Dendritic cell treated with granulocyte-macrophage colony-stimulating factor and Interleukin-4, amounts not matched to agents 40 ng/mL and 50 ng/mL, for 4 days (primary cell): ENCODE measurements around the gene BTAF1.

Experiments
- H3K27ac Mint-ChIP-seq: one replicate; pipeline ENCODE4 v1.8.0; 2022; ENCODE audit warnings: mild to moderate bottlenecking, mixed read lengths
- H3K27me3 Mint-ChIP-seq: one replicate; pipeline ENCODE4 v1.8.0; 2022; ENCODE audit warnings: mild to moderate bottlenecking, mixed read lengths
- H3K36me3 Mint-ChIP-seq: one replicate; pipeline ENCODE4 v1.8.0; 2022; ENCODE audit warnings: low read depth, mixed read lengths
- H3K4me1 Mint-ChIP-seq: one replicate; pipeline ENCODE4 v1.8.0; 2022; ENCODE audit warnings: low read depth, mixed read lengths
- H3K4me3 Mint-ChIP-seq: one replicate; pipeline ENCODE4 v1.8.0; 2022; ENCODE audit warnings: mild to moderate bottlenecking, moderate library complexity, mixed read lengths
- H3K9me3 Mint-ChIP-seq: one replicate; pipeline ENCODE4 v1.8.0; 2022; ENCODE audit warnings: mixed read lengths
- intact Hi-C: fragments of 100-400 bp; cut with micrococcal nuclease; formaldehyde crosslinking; loops from one replicate; pipeline ENCODE4 v1.15.0; 2022

Gene BTAF1

GRCh38 chr10:91977491-91977890 lies 53.9 kb downstream of the BTAF1 start:
- intact Hi-C loops: no loop called here
- H3K9me3 Mint-ChIP-seq: no peaks in the 10 kb centered on the region
- no peaks in the 10 kb centered on the region for H3K27me3 Mint-ChIP-seq
- H3K4me3 Mint-ChIP-seq: no peak overlapping the region
- H3K27ac Mint-ChIP-seq: no peak overlapping the region
- H3K4me1 Mint-ChIP-seq: no peaks in the 10 kb centered on the region
- H3K36me3 Mint-ChIP-seq: peaks cover 79% of the 10 kb centered on the region

- H3K27ac Mint-ChIP-seq: no peak overlapping the region
- H3K27me3 Mint-ChIP-seq: no peaks in the 10 kb centered on the region
- H3K4me1 Mint-ChIP-seq: no peaks in the 10 kb centered on the region
- intact Hi-C loops: no loop called here
- H3K9me3 Mint-ChIP-seq: no peaks in the 10 kb centered on the region
- H3K36me3 Mint-ChIP-seq: peaks cover 83% of the 10 kb centered on the region
- no peak overlapping the region for H3K4me3 Mint-ChIP-seq
Observed at GRCh38 chr10:91978585-91978984, 55.0 kb downstream of the BTAF1 start.

- Mint-ChIP-seq H3K9me3 (no peaks in the 10 kb centered on the region), H3K4me3 (no peak overlapping the region), H3K4me1 (no peaks in the 10 kb centered on the region), H3K27me3 (no peaks in the 10 kb centered on the region), H3K36me3 (peaks cover 83% of the 10 kb centered on the region), H3K27ac (no peak overlapping the region)
- intact Hi-C loops: loop anchor here (5.0 kb wide), 1 partner anchor 37 kb away; no protein-coding TSS in a partner anchor
Observed at GRCh38 chr10:91980319-91980718, 56.7 kb downstream of the BTAF1 start.

- Mint-ChIP-seq H3K4me1 (peaks cover 6% of the 10 kb centered on the region), H3K27ac (no peak overlapping the region), H3K36me3 (peaks cover 84% of the 10 kb centered on the region), H3K4me3 (no peak overlapping the region), H3K27me3 (no peaks in the 10 kb centered on the region), H3K9me3 (no peaks in the 10 kb centered on the region)
- intact Hi-C loops: loop anchor here (5.0 kb wide), 1 partner anchor 34 kb away; no protein-coding TSS in a partner anchor
Observed at GRCh38 chr10:91983416-91983815, 59.8 kb downstream of the BTAF1 start.

GRCh38 chr10:91987397-91988037 lies 63.9 kb downstream of the BTAF1 start:
- no peaks in the 10 kb centered on the region for H3K9me3 Mint-ChIP-seq
- intact Hi-C loops: no loop called here
- peaks cover 92% of the 10 kb centered on the region for H3K36me3 Mint-ChIP-seq
- no peaks in the 10 kb centered on the region for H3K27me3 Mint-ChIP-seq
- H3K4me3 Mint-ChIP-seq: no peak overlapping the region
- peaks cover 6% of the 10 kb centered on the region for H3K4me1 Mint-ChIP-seq
- no peak overlapping the region for H3K27ac Mint-ChIP-seq

GRCh38 chr10:91992031-91992430 lies 68.5 kb downstream of the BTAF1 start:
- H3K4me1 Mint-ChIP-seq: peaks cover 6% of the 10 kb centered on the region
- intact Hi-C loops: no loop called here
- no peaks in the 10 kb centered on the region for H3K27me3 Mint-ChIP-seq
- H3K36me3 Mint-ChIP-seq: peaks cover 83% of the 10 kb centered on the region
- H3K4me3 Mint-ChIP-seq: no peak overlapping the region
- H3K9me3 Mint-ChIP-seq: no peaks in the 10 kb centered on the region
- no peak overlapping the region for H3K27ac Mint-ChIP-seq

GRCh38 chr10:91996266-91996665 lies 72.7 kb downstream of the BTAF1 start:
- H3K4me3 Mint-ChIP-seq: no peak overlapping the region
- H3K27ac Mint-ChIP-seq: no peak overlapping the region
- H3K4me1 Mint-ChIP-seq: no peaks in the 10 kb centered on the region
- intact Hi-C loops: loop anchor here (5.0 kb wide), 1 partner anchor 34 kb away; no protein-coding TSS in a partner anchor
- no peaks in the 10 kb centered on the region for H3K9me3 Mint-ChIP-seq
- no peaks in the 10 kb centered on the region for H3K27me3 Mint-ChIP-seq
- H3K36me3 Mint-ChIP-seq: peaks cover 83% of the 10 kb centered on the region

GRCh38 chr10:92001581-92001980 lies 78.0 kb downstream of the BTAF1 start:
- Mint-ChIP-seq H3K27ac (no peak overlapping the region), H3K9me3 (no peaks in the 10 kb centered on the region), H3K27me3 (no peaks in the 10 kb centered on the region), H3K4me1 (no peaks in the 10 kb centered on the region), H3K36me3 (peaks cover 89% of the 10 kb centered on the region), H3K4me3 (no peak overlapping the region)
- intact Hi-C loops: no loop called here

- intact Hi-C loops: no loop called here
- H3K27ac Mint-ChIP-seq: no peak overlapping the region
- no peaks in the 10 kb centered on the region for H3K9me3 Mint-ChIP-seq
- no peaks in the 10 kb centered on the region for H3K4me1 Mint-ChIP-seq
- no peak overlapping the region for H3K4me3 Mint-ChIP-seq
- no peaks in the 10 kb centered on the region for H3K27me3 Mint-ChIP-seq
- H3K36me3 Mint-ChIP-seq: peaks cover 89% of the 10 kb centered on the region
Observed at GRCh38 chr10:92001995-92002394, 78.4 kb downstream of the BTAF1 start.

- intact Hi-C loops: no loop called here
- no peaks in the 10 kb centered on the region for H3K9me3 Mint-ChIP-seq
- no peaks in the 10 kb centered on the region for H3K4me1 Mint-ChIP-seq
- H3K36me3 Mint-ChIP-seq: peaks cover 85% of the 10 kb centered on the region
- H3K4me3 Mint-ChIP-seq: no peak overlapping the region
- H3K27me3 Mint-ChIP-seq: no peaks in the 10 kb centered on the region
- H3K27ac Mint-ChIP-seq: no peak overlapping the region
Observed at GRCh38 chr10:92003258-92003657, 79.7 kb downstream of the BTAF1 start.

GRCh38 chr10:92005978-92006377 lies 82.4 kb downstream of the BTAF1 start:
- H3K4me1 Mint-ChIP-seq: no peaks in the 10 kb centered on the region
- intact Hi-C loops: no loop called here
- H3K27ac Mint-ChIP-seq: no peak overlapping the region
- H3K9me3 Mint-ChIP-seq: no peaks in the 10 kb centered on the region
- H3K36me3 Mint-ChIP-seq: peaks cover 85% of the 10 kb centered on the region
- H3K27me3 Mint-ChIP-seq: no peaks in the 10 kb centered on the region
- no peak overlapping the region for H3K4me3 Mint-ChIP-seq

GRCh38 chr10:92009445-92009844 lies 85.9 kb downstream of the BTAF1 start:
- H3K9me3 Mint-ChIP-seq: no peaks in the 10 kb centered on the region
- no peaks in the 10 kb centered on the region for H3K4me1 Mint-ChIP-seq
- H3K27me3 Mint-ChIP-seq: no peaks in the 10 kb centered on the region
- H3K36me3 Mint-ChIP-seq: peaks cover 85% of the 10 kb centered on the region
- H3K27ac Mint-ChIP-seq: no peak overlapping the region
- intact Hi-C loops: no loop called here
- H3K4me3 Mint-ChIP-seq: no peak overlapping the region

- no peaks in the 10 kb centered on the region for H3K4me1 Mint-ChIP-seq
- no peaks in the 10 kb centered on the region for H3K27me3 Mint-ChIP-seq
- no peak overlapping the region for H3K27ac Mint-ChIP-seq
- no peaks in the 10 kb centered on the region for H3K9me3 Mint-ChIP-seq
- H3K36me3 Mint-ChIP-seq: peaks cover 79% of the 10 kb centered on the region
- intact Hi-C loops: no loop called here
- no peak overlapping the region for H3K4me3 Mint-ChIP-seq
Observed at GRCh38 chr10:92010047-92010735, 86.6 kb downstream of the BTAF1 start.

GRCh38 chr10:92011560-92012214 lies 88.1 kb downstream of the BTAF1 start:
- Mint-ChIP-seq H3K4me3 (no peak overlapping the region), H3K27ac (no peak overlapping the region), H3K27me3 (no peaks in the 10 kb centered on the region), H3K9me3 (no peaks in the 10 kb centered on the region), H3K36me3 (peaks cover 80% of the 10 kb centered on the region), H3K4me1 (no peaks in the 10 kb centered on the region)
- intact Hi-C loops: no loop called here
